Measurements from ENCODE around the gene GREM1. TPM values are rescaled to one million over a fixed set of nuclear protein-coding genes. Genes with fewer than 3 reads are reported as not detected.
A peak's percentile ranks its signal among the peaks of the same experiment; 100 is the strongest.

Gene GREM1
- total RNA-seq, 1 donor = 499 TPM

- no peak for DNase-seq (ENCODE audit: insufficient read length, low spot score, missing footprints)
- Histone ChIP-seq H3K79me2 (ENCODE audit: insufficient read depth, low read length) (peaks cover 83% of the 10 kb centered on the region), H3K27me3 (ENCODE audit: insufficient read depth, low read length) (no peaks in the 10 kb centered on the region), H3K4me1 (ENCODE audit: insufficient read depth, low read length) (peaks cover 29% of the 10 kb centered on the region), H3K9me3 (ENCODE audit: low read depth, low read length) (no peaks in the 10 kb centered on the region), H4K20me1 (ENCODE audit: insufficient read depth, low read length) (peaks cover 49% of the 10 kb centered on the region), H2AFZ (ENCODE audit: low read length) (no peak overlapping the region), H3K4me3 (ENCODE audit: insufficient read depth, low read length) (no peak overlapping the region), H3K27ac (ENCODE audit: low read depth, low read length) (peak overlapping the region; percentile 96), H3K36me3 (ENCODE audit: insufficient read depth, low read length) (peaks cover 69% of the 10 kb centered on the region), H3K4me2 (ENCODE audit: insufficient read depth, low read length) (peak overlapping the region; percentile 80)
- TF ChIP-seq CTCF (IDR thresholded peaks at IDR 0.05; ENCODE audit: extremely low read depth, low read depth, low read length) = no peak
These were observed 5.6 kb downstream of the GREM1 start for GRCh38 chr15:32723171-32723948.

- peaks cover 37% of the 10 kb centered on the region for H3K4me1 ChIP-seq (ENCODE audit: insufficient read depth, low read length)
- H3K27ac ChIP-seq (ENCODE audit: low read depth, low read length) = peak overlapping the region; percentile 46
These were observed 12.0 kb downstream of the GREM1 start for GRCh38 chr15:32729700-32730395.

GRCh38 chr15:32730677-32731654 is 13.2 kb downstream of the GREM1 start:
- peaks cover 35% of the 10 kb centered on the region for H4K20me1 ChIP-seq (ENCODE audit: insufficient read depth, low read length)

More at GRCh38 chr15:32729700-32730395, 12.0 kb downstream of the GREM1 start:
- peaks cover 34% of the 10 kb centered on the region for H4K20me1 ChIP-seq (ENCODE audit: insufficient read depth, low read length)
- no peak for DNase-seq (ENCODE audit: insufficient read length, low spot score, missing footprints)
- H3K27me3 ChIP-seq (ENCODE audit: insufficient read depth, low read length) = no peaks in the 10 kb centered on the region
- H3K9me3 ChIP-seq (ENCODE audit: low read depth, low read length) = no peaks in the 10 kb centered on the region
- H3K36me3 ChIP-seq (ENCODE audit: insufficient read depth, low read length) = peaks cover 70% of the 10 kb centered on the region
- TF ChIP-seq CTCF (IDR thresholded peaks at IDR 0.05; ENCODE audit: extremely low read depth, low read depth, low read length) = no peak
- no peak overlapping the region for H3K4me3 ChIP-seq (ENCODE audit: insufficient read depth, low read length)
- H3K4me2 ChIP-seq (ENCODE audit: insufficient read depth, low read length) = no peak overlapping the region
- H3K79me2 ChIP-seq (ENCODE audit: insufficient read depth, low read length) = peaks cover 64% of the 10 kb centered on the region
- H2AFZ ChIP-seq (ENCODE audit: low read length) = no peak overlapping the region

More at GRCh38 chr15:32730677-32731654, 13.2 kb downstream of the GREM1 start:
- Histone ChIP-seq H3K27ac (ENCODE audit: low read depth, low read length) (peak overlapping the region; percentile 64), H3K27me3 (ENCODE audit: insufficient read depth, low read length) (no peaks in the 10 kb centered on the region), H3K4me1 (ENCODE audit: insufficient read depth, low read length) (peaks cover 37% of the 10 kb centered on the region), H3K4me3 (ENCODE audit: insufficient read depth, low read length) (no peak overlapping the region), H3K79me2 (ENCODE audit: insufficient read depth, low read length) (peaks cover 57% of the 10 kb centered on the region), H3K9me3 (ENCODE audit: low read depth, low read length) (no peaks in the 10 kb centered on the region), H2AFZ (ENCODE audit: low read length) (no peak overlapping the region), H3K4me2 (ENCODE audit: insufficient read depth, low read length) (no peak overlapping the region), H3K36me3 (ENCODE audit: insufficient read depth, low read length) (peaks cover 79% of the 10 kb centered on the region)
- no peak for TF ChIP-seq CTCF (IDR thresholded peaks at IDR 0.05; ENCODE audit: extremely low read depth, low read depth, low read length)
- DNase-seq (ENCODE audit: insufficient read length, low spot score, missing footprints) = peak; percentile 42
